ENCODE data around the gene MUCL3.
"Not testable (repeated sequence)": the region's sequence is repeated elsewhere in the genome, so short reads cannot be mapped to it uniquely, and the experiment has no call there.

The MUCL3 gene

GRCh38 chr6:30922447-30922852, 18.3 kb upstream of the MUCL3 start:
- no peak overlapping the region for H3K4me3 ChIP-seq (replicated peaks; ENCODE audit: insufficient read depth, low read length)
- TF ChIP-seq GABPA (IDR thresholded peaks at IDR 0.05; ENCODE audit: low read depth) = no peak
- no peak overlapping the region for H3K27ac ChIP-seq (replicated peaks)
- no peaks in the 10 kb centered on the region for H3K27me3 ChIP-seq (ENCODE audit: insufficient read depth, poor library complexity, severe bottlenecking)
- no peak for DNase-seq (ENCODE audit: low read depth in 1 of 2, low spot score in 1 of 2)

DNA sequence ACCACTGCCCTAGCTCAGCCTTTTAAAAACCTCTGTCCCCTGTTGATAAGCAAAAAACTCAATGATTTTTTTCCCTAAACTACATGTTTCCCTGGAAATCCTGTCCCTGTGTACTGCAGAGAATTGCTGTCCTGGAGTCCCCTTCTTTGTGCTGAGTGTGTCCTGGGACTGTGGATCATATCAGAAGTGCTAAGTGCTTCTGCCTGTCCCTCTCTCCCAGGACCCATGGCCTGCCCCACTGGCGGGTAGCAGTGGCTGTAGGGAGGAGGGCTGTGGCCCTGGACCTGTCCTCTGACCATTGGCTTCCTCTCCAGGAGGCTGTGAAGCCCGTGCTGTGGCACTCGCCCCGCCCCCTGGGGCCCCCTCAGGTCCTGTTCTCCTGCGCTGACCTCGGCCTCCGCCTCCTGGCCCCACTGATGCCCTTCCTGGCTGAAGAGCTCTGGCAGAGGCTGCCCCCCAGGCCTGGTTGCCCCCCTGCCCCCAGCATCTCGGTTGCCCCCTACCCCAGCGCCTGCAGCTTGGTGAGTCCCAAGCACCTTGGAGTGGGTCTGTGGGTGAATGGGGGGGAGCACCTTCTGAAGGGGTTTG, 16.6 kb upstream of the MUCL3 start:
- H3K27me3 ChIP-seq (ENCODE audit: insufficient read depth, poor library complexity, severe bottlenecking); H3K27ac ChIP-seq (replicated peaks); H3K4me3 ChIP-seq (replicated peaks; ENCODE audit: insufficient read depth, low read length); DNase-seq (ENCODE audit: low read depth in 1 of 2, low spot score in 1 of 2): not testable (repeated sequence)

GRCh38 chr6:30926644-30927043, 14.1 kb upstream of the MUCL3 start:
- H3K27ac ChIP-seq (replicated peaks) = no peak overlapping the region
- DNase-seq (ENCODE audit: low read depth in 1 of 2, low spot score in 1 of 2) = no peak
- no peak for TF ChIP-seq POLR2AphosphoS5 (IDR thresholded peaks at IDR 0.05; ENCODE audit: low read depth)
- TF ChIP-seq SPI1 (IDR thresholded peaks at IDR 0.05; ENCODE audit: borderline replicate concordance, low read depth) = no peak
- TF ChIP-seq GABPA (IDR thresholded peaks at IDR 0.05; ENCODE audit: low read depth) = no peak
- no peak for TF ChIP-seq REST (IDR thresholded peaks at IDR 0.05; ENCODE audit: insufficient replicate concordance, low read depth)
- TF ChIP-seq CTCF (IDR thresholded peaks at IDR 0.05; ENCODE audit: insufficient read depth, low read length) = no peak
- no peak overlapping the region for H3K4me3 ChIP-seq (replicated peaks; ENCODE audit: insufficient read depth, low read length)
- no peaks in the 10 kb centered on the region for H3K27me3 ChIP-seq (ENCODE audit: insufficient read depth, poor library complexity, severe bottlenecking)

DNA sequence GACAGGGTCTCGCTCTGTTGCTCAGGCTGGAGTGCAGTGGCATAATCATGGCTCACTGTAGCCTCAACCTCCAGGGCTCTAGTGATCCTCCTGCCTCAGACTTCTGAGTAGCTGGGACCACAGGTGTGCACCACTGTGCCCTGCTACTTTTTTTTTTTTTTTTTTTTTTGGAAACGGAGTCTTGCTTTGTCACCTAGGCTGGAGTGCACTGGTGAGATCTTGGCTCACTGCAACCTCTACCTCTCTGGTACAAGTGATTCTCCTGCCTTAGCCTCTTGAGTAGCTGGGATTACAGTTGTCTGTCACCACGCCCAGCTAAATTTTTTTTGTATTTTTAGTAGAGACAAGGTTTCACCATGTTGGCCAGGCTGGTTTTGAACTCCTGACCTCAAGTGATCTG, 13.7 kb upstream of the MUCL3 start:
- not testable (repeated sequence) for H3K27ac ChIP-seq (replicated peaks); DNase-seq (ENCODE audit: low read depth in 1 of 2, low spot score in 1 of 2); H3K4me3 ChIP-seq (replicated peaks; ENCODE audit: insufficient read depth, low read length); H3K27me3 ChIP-seq (ENCODE audit: insufficient read depth, poor library complexity, severe bottlenecking)

GRCh38 chr6:30928677-30929076, 12.1 kb upstream of the MUCL3 start:
- Histone ChIP-seq H3K27ac (replicated peaks) (no peak overlapping the region), H3K27me3 (ENCODE audit: insufficient read depth, poor library complexity, severe bottlenecking) (no peaks in the 10 kb centered on the region), H3K4me3 (replicated peaks; ENCODE audit: insufficient read depth, low read length) (no peak overlapping the region)
- TF ChIP-seq POLR2AphosphoS5 (IDR thresholded peaks at IDR 0.05; ENCODE audit: low read depth) (no peak), SPI1 (IDR thresholded peaks at IDR 0.05; ENCODE audit: borderline replicate concordance, low read depth) (no peak), REST (IDR thresholded peaks at IDR 0.05; ENCODE audit: insufficient replicate concordance, low read depth) (no peak), CTCF (IDR thresholded peaks at IDR 0.05; ENCODE audit: insufficient read depth, low read length) (no peak), GABPA (IDR thresholded peaks at IDR 0.05; ENCODE audit: low read depth) (no peak)
- DNase-seq (ENCODE audit: low read depth in 1 of 2, low spot score in 1 of 2) = no peak

Measured in HL-60 (cell line).